ENCODE results near the gene CD200R1.
"Not testable (repeated sequence)": the region's sequence is repeated elsewhere in the genome, so short reads cannot be mapped to it uniquely, and the experiment has no call there.

The CD200R1 gene

DNA sequence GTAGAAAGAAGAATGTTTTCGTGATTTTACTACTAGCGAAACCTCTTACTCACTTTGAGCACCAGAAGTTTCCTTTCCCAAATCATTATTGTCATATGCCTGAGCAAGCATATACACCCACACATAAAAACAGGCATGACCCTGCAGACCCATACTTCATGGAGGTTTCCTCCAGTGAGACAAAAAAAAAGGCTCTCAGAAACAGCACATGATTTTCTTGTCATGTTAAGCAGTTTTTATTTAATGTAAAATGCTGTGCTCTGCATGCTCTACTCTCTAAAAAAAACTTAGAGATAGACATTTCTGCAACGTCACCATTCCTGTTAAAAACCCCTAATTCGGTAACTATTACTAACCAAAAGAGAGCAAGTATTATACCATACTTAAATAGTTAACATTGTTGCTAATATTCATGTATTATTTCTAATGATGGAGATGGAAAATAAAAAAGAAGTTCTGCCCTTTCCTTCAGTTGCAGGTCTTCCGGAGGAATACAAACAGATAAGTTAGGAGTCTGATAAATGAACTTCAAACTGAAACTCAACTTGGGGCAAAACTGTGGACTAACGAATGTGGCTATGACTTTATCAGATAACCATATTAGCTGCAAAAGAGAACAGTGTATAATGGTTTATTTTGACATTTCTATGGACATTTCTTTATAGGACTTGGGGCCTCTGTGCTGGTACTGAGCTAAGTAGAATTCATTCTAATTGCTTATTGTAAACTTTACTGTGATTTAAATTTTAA lies 15.9 kb downstream of the CD200R1 start:
- DNase-seq, result peak; percentile 50 to 69
- TF ChIP-seq GATA1 (IDR thresholded peaks at IDR 0.05; ENCODE audit: low read depth, low read length), result no peak
- TF ChIP-seq POLR2A (IDR thresholded peaks at IDR 0.05; ENCODE audit: low read length), result no peak

DNA sequence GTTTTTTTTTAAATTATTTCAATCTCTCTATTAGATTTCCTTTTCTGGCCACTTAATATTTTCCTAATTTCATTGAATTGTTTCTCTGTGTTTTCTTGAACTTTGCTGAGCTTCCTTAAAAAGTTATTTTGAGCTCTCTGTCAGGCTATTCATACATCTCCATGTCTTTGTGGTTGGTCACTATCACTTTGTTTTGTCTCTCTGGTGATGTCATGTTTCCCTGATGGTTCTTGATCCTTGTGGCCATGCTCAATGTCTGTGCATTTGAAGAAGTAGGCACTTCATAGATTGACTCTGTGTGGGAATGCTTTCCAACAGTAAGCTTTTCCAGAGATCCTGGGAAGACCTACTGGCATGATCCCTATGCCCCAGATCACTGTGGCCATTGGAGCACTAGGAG lies 18.6 kb downstream of the CD200R1 start:
- TF ChIP-seq GATA1 (IDR thresholded peaks at IDR 0.05; ENCODE audit: low read depth, low read length), result no peak
- no peak for TF ChIP-seq POLR2A (IDR thresholded peaks at IDR 0.05; ENCODE audit: low read length)
- DNase-seq, result no peak

DNA sequence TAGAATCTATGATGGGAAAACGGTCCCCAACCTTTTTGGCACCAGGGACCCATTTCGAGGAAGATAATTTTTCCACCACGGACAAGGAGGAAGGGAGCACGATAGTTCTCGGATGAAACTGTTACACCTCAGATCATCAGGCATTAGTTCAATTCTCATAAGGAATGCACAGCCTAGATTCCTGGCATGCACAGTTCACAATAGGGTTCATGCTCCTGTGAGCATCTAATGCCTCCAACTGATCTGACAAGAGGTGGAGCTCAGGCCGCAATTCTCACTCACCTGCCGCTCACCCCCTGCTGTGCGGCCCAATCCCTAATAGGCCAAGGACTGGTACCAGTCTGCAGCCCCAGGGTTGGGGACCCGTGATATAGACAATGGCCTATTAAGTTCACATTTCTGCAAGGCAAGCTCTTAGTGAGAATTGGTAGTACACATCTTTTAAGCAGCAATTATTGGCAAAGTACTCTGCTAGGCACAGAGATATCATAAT lies 26.5 kb downstream of the CD200R1 start:
- DNase-seq, result no peak
- TF ChIP-seq GATA1 (IDR thresholded peaks at IDR 0.05; ENCODE audit: low read depth, low read length), result no peak
- no peak for TF ChIP-seq POLR2A (IDR thresholded peaks at IDR 0.05; ENCODE audit: low read length)

DNA sequence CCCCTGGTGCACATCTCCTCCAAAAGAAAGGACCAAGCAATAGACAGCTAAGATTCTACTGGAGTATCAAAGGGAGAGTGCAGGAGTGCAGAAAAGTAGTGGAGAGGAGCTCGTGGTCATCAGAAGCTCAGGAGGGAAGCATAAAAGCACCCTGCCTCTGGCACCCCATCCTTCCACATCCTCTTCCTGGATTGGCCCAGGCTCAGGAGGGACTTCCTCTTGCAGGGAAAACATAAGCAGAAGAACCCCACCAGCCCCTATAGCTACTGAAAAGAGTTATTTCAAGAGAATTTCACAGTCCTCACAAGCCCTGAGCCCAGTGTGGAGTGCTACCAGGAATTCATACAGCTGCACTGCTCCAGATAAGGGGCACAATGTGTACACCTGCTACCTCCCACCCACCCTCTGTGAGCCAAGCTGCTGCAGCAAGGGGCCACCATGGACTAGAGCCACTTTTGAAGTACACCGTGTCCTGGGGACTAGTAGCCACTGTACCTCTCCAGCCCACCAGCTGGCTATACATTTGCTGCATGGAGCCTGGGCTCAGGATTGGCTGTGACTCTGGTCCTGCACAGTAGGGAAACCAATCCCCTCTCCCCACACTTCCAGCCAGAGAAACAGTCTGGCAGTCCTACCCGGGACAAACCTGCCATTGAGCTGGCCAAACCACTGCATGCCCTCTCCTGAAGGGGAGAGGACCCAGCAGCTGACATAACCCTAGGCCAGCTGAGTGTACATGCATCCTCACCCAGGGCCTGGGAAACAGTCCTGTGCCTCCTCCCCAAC lies 43.0 kb downstream of the CD200R1 start:
- DNase-seq, result no peak
- TF ChIP-seq GATA1 (IDR thresholded peaks at IDR 0.05; ENCODE audit: low read depth, low read length) (no peak), POLR2A (IDR thresholded peaks at IDR 0.05; ENCODE audit: low read length) (no peak)

DNA sequence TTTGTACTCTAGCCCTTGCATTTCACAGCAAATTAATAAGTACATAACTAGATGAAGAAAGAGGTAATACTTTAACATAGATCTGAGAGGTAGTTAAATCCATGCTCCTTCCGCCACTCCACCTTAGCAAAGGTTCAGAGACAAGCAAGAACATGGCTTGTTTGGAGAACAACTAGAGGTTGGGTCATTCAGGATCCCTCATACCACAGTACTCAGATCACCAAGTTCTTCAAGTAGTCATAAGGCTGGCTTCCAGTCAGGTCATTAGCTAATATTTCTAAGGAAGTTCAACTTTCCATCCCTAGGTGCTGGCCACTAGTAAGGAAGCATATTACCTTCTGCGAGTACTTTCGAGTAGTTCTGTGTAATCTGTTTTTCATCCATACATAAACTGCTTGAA lies 44.1 kb downstream of the CD200R1 start:
- TF ChIP-seq POLR2A (IDR thresholded peaks at IDR 0.05; ENCODE audit: low read length) (no peak), GATA1 (IDR thresholded peaks at IDR 0.05; ENCODE audit: low read depth, low read length) (no peak)
- DNase-seq, result no peak

DNA sequence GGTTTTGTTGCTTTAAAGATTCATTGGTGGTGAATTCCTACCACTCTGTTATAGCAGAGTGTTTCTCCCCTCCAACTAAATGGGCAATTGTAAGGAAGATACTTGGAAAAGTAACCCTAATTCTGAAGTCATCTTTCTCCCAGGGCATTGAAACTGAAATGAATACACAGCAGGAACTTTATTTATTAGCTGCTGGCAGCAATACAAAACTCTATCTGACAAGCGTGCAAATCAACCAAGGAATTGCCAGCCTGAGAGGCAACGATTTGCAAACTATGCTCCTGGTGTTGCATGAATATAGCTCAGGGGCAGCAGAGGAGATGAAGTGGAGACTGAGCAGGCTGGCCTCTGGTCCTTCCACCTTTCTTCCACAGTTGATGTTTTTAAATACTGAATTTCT lies 48.9 kb downstream of the CD200R1 start:
- TF ChIP-seq GATA1 (IDR thresholded peaks at IDR 0.05; ENCODE audit: low read depth, low read length) (no peak), POLR2A (IDR thresholded peaks at IDR 0.05; ENCODE audit: low read length) (no peak)

DNA sequence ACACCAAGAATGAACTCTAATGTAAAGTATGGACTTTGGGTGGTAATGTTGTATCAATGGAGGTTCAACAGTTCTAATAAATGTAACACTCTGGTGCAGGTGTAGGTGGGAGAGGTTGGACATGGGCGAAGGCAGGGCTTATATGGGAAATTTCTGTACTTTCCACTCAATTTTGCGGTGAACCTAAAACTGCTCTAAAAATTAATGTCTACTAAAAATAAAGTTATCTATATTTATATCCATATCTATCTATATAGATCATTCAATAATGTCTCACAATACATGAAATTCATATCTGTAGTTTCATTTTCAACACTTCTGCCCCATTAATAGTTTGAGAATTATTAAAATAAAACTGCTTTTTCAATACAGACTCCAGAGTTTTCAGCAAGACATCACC lies 49.3 kb downstream of the CD200R1 start:
- TF ChIP-seq GATA1 (IDR thresholded peaks at IDR 0.05; ENCODE audit: low read depth, low read length), result no peak
- TF ChIP-seq POLR2A (IDR thresholded peaks at IDR 0.05; ENCODE audit: low read length), result no peak
- DNase-seq, result no peak

More for the DNA sequence above, 48.9 kb downstream of the CD200R1 start:
- no peak for DNase-seq

DNA sequence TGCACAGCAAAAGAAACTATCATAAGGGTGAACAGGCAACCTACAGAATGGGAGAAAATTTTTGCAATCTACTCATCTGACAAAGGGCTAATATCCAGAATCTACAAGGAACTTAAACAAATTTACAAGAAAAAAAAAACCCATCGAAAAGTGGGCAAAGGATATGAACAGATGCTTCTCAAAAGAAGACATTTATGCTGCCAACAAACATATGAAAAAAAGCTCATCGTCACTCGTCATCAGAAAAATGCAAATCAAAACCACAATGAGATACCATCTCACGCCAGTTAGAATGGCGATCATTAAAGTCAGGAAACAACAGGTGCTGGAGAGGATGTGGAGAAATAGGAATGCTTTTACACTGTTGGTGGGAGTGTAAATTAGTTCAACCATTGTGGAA lies 55.4 kb downstream of the CD200R1 start:
- DNase-seq, result not testable (repeated sequence)

DNA sequence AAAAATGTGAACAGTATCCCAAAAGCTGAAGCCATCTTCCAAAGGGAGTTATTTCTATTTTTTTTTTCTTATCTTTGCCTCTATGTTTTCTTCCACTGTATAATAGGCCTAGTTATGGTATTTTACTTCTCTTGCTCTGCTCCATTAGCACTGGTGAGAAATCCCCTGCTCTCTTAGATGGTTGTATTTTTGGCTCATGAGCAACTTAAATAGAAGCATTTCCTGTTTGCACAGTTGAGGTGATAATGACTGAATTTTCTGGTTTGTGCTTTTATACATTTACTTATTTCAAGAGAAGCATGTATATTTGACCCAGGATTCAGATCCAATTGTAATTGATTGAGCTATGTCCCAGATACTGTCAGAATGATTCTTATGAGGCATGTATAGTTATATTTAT lies 66.7 kb downstream of the CD200R1 start:
- no peak for DNase-seq
- TF ChIP-seq GATA1 (IDR thresholded peaks at IDR 0.05; ENCODE audit: low read depth, low read length) (no peak), POLR2A (IDR thresholded peaks at IDR 0.05; ENCODE audit: low read length) (no peak)

DNA sequence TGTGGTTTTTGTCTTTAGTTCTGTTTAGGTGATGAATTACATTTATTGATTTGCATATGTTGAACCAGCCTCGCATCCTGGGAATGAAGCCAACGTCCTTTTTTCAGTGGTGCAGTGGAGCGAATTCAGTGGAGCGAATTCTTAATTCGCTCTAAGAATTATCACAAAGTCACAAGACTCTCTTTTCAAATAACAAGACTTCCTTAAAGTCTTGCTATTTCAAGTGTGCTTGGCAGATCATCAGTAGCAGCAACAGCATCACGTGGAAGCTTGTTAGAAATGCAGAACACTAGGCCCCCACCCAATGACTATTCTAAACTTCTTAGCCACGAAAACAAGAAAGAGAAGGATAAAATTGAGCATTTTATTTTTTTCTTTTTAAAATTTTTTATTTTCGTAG lies 70.1 kb downstream of the CD200R1 start:
- no peak for TF ChIP-seq POLR2A (IDR thresholded peaks at IDR 0.05; ENCODE audit: low read length)
- no peak for TF ChIP-seq GATA1 (IDR thresholded peaks at IDR 0.05; ENCODE audit: low read depth, low read length)
- DNase-seq, result no peak

DNA sequence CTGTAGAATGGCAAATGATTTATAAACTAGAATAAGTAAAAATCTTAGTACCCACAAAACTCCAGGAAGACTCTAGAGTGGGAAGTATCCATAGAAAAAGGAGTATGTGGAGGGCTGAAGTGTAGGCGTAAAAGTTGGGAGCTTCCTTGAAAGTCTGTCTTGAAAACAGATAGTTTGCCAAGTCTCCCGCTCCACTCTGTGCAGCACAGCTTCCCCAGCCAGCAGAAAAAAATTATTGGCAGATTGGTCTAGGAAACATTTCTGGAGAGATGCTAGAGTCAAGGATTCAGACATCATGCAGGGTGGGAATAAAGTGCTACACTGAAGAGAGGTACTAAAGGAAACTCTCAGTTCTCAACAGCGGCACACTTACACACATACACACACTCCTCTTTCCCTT lies 74.8 kb downstream of the CD200R1 start:
- no peak for DNase-seq
- no peak for TF ChIP-seq GATA1 (IDR thresholded peaks at IDR 0.05; ENCODE audit: low read depth, low read length)
- no peak for TF ChIP-seq POLR2A (IDR thresholded peaks at IDR 0.05; ENCODE audit: low read length)

DNA sequence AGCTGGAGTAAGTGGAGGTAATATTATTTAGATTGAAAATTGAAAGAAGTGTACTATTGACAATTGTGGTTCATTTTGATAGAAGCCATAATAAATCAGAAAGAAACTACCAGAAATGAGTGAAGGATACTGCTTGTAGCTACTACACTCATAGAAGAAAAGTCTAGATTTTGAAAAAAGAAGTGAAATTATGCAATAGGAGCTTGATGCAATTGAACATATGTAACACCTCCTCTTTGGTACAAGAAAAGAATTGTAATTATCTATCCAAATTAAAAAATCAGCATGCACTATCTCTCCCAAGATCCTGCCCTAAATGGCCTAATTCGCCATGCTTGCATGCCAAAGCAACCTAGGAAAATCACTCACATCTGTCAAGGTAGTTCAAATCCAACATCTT lies 77.1 kb downstream of the CD200R1 start:
- DNase-seq, result no peak

DNA sequence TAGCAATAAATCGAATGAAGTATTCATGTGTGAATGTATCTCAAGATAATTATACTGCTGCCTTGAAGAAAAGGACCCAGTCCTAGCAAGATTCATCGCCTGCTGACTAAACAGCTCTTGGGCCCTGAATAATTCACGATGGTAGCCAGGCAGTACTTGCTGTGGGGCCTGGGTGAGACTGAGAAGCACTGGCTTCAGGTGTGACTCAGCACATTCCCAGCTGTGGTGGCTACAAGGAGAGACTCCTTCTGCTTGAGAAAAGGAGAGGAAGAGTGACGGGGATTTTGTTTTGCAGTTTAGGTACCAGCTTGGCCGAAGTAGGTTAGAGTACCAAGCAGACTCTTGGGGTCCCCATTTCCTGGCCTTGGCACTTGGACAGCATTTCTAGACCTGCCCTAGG lies 80.6 kb downstream of the CD200R1 start:
- DNase-seq, result peak; percentile 5 to 19
- TF ChIP-seq POLR2A (IDR thresholded peaks at IDR 0.05; ENCODE audit: low read length), result no peak
- TF ChIP-seq GATA1 (IDR thresholded peaks at IDR 0.05; ENCODE audit: low read depth, low read length), result no peak

More for the DNA sequence above, 77.1 kb downstream of the CD200R1 start:
- TF ChIP-seq GATA1 (IDR thresholded peaks at IDR 0.05; ENCODE audit: low read depth, low read length), result no peak
- no peak for TF ChIP-seq POLR2A (IDR thresholded peaks at IDR 0.05; ENCODE audit: low read length)

DNA sequence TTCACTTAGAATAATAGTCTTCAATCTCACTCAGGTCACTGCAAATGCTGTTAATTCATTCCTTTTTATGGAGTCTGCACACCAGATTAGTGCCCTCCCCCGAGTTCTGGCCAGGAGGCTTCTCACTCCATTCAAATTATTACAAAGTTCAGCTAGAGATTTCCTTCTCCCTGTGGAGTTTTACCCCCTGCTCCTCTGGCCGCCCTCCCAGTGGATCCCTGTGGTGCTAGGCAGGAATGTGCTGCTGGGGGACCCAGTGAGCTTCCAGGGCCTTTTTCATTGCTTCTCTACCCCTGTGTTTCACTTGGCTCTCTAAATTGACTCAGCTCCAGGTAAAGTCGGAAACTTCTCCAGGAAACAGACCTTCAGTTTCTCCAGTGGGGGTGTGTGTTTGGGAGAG lies 85.5 kb downstream of the CD200R1 start:
- no peak for DNase-seq
- no peak for TF ChIP-seq POLR2A (IDR thresholded peaks at IDR 0.05; ENCODE audit: low read length)
- no peak for TF ChIP-seq GATA1 (IDR thresholded peaks at IDR 0.05; ENCODE audit: low read depth, low read length)

All from erythroblast (primary cell).